Mammary epithelial cell (primary cell): ENCODE results near the gene HOOK2.

ENCODE experiments used
- CTCF ChIP-seq, 2 donors: IDR thresholded peaks in 1 of 2; conservative IDR thresholded peaks in 1 of 2; 2 replicates each; pipeline ENCODE4 v1.5.1; 2011 to 2012; ENCODE audit warnings: inconsistent platforms in 2 of 2, low read length in 2 of 2, mild to moderate bottlenecking in 2 of 2, control low read depth in 1 of 2, low read depth in 1 of 2; ENCODE audit not compliant: insufficient read depth in 1 of 2; ENCODE audit errors: extremely low read depth in 1 of 2
- EZH2 ChIP-seq: IDR thresholded peaks from 2 replicates; pipeline ENCODE4 v1.6.1; 2012; ENCODE audit warnings: low read length, inconsistent platforms, borderline replicate concordance

- peak; percentile 97 for TF ChIP-seq CTCF (conservative IDR thresholded peaks at IDR 0.05 in 1 of 2, IDR thresholded peaks at IDR 0.05 in 1 of 2; ENCODE audit: extremely low read depth in 1 of 2, insufficient read depth in 1 of 2, low read depth in 1 of 2, low read length in 2 of 2)
- no peak for TF ChIP-seq EZH2
These were observed 21.1 kb upstream of the HOOK2 start for GRCh38 chr19:12796146-12797071.
